NCI-H146 treated with DMSO at 0.1 percent for 48 hours (cell line): ENCODE results near the gene SYTL5.

Experiments
- DNase-seq: peaks from one replicate; lab custom pipeline; 2025; ENCODE audit not compliant: unreplicated experiment; lab: John Stamatoyannopoulos, UW

The SYTL5 gene

DNA sequence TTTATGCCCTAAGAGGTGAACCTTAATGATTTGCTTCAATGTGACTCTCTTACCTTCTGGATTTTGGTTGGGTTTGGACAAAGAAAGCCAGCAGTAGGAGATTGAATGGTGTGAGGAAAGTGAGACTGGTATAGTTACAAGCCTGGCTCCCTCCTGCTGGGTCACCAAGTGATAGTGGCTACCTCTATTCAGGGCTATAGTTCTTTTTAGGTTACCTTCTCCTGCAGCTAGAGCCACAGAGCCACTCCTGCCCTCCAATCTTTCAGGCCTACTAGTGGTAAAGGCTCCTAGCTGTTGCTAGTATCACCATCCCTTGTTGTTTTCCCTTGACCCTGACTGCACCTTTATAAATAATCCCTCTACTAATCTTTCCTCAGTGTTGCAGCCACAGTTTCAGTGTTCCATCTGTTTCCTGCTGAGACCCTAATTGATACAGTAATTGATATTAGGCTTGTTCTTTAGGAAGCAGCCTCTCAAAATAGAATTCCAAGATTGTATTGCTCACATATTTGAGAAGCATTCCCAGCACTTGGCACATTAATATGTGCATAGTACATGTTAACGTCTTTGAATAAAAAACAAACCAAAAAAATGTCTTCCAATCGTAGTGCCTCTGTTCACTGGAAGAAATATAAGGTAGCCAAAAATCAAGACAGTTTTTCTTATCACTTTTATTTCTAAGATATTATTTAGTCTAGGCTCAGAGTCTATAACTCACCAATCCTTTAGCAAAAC, 132.0 kb downstream of the SYTL5 start:
- no peak for DNase-seq

GRCh38 chrX:38138900-38139299, 132.5 kb downstream of the SYTL5 start:
- DNase-seq, result no peak

DNA sequence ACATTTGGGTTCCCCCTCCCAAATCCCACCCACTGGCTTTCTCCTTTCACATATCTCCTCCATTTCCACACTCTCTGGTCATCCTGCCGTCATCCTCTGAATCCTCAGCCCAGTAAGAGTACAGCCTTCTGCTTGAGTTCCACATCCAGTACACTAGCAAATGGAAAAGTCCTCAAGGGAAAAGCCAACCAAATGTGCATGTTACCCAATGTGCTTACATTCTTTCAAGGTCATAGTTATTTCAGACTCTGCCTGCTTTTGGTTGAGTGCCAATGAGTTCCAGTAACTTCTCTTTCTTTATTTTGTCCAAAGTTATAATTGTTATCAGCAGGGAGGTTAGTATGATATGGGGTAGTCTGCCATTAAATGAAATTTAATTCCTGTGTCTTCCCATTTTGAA, 136.3 kb downstream of the SYTL5 start:
- DNase-seq, result no peak

DNA sequence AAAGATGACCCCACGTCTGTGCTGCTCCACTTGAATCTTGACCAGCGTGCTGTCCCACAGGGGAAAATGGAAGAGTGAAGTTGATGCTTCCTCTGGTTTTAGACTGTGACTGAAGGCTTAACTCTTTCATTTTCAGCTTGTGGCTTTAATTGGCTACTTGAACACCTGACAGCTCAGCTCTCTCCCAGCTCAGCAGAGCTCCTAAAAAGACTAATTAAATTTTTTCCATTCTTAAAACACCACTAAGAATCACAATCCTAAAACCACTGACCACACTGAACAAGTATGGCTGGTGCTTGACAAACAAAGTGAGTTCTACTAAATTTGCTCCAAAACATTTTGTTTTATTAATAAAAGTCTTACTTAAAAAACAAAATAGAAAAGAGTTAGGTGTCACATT, 142.7 kb downstream of the SYTL5 start:
- DNase-seq, result no peak

DNA sequence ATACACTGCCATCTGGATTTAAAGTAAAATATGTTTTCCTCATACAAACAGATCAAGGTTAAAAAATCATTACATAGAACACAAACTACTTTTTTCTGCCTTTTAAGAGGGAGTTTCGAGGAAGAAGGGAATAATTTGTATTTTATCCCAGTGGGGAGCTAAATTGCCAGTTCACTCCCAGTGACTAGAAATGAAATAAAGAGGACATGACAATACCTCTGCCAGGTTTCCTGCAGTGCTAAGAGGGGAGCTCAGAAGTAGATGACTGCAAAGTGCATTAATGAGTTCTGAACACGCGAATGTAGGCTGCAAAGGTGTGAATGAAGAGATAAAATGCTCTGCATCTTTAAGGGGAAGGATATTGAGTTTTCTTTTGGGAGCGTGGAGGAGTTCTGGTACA, 144.6 kb downstream of the SYTL5 start:
- DNase-seq, result no peak

GRCh38 chrX:38151441-38151840, 145.1 kb downstream of the SYTL5 start:
- no peak for DNase-seq

DNA sequence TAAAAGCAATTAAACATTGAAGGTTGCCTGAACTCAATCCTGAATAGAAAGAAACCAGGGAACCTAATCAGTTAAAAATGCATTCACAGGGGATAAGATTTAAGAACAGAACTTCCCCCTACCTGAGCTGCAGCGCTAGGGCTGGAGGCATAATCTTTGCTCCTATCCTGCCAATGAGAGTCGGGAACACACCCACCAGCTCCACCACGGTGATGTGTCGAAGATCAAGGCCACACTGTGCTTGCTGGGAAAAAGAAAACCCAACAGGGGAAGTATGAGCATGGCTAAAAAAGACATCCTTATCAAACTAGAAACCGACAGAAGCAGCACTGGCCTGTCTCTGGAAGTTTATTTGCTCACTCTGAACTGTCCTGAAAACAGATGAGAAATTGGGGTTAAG, 148.0 kb downstream of the SYTL5 start:
- DNase-seq, result no peak

DNA sequence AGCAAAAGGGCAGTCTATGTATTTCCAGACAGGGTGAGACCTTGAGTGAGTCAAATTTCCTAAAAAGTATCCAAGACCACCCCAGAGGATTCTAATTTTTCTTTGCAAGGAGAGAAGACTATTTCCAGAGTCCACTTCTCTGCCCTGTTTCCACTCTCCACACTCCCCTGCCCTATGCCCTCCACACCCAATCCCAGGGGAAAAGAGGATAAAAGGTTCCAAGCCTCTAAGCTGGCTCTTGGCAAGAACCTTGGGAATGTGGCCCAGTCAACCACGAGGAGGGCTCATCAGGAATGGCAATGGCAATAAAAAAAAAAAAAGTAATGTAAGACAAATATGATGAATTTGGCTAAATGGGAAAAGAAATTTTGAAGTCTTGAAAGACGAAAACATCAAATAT, 148.5 kb downstream of the SYTL5 start:
- no peak for DNase-seq

DNA sequence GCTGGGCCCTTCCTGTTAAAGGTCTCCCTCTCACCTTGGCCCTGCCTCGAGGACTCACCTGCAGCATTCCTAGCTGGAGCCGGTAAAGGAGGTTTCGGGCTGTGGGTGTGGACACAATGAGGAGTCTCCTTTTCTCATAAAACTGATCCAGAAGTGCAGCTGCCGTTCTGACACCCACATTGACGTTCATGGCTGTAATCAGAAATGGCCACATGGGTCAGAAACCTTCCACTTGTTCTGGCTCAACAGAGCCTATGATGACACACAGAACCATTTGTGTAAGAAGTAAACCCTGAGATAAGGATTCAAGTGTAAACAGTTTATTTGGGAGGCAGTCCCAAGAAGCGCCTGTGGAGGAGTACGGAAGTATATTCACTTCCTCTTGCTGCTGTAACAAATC, 150.5 kb downstream of the SYTL5 start:
- DNase-seq, result no peak

GRCh38 chrX:38163193-38163592, 156.8 kb downstream of the SYTL5 start:
- no peak for DNase-seq

GRCh38 chrX:38165023-38165422, 158.7 kb downstream of the SYTL5 start:
- no peak for DNase-seq

DNA sequence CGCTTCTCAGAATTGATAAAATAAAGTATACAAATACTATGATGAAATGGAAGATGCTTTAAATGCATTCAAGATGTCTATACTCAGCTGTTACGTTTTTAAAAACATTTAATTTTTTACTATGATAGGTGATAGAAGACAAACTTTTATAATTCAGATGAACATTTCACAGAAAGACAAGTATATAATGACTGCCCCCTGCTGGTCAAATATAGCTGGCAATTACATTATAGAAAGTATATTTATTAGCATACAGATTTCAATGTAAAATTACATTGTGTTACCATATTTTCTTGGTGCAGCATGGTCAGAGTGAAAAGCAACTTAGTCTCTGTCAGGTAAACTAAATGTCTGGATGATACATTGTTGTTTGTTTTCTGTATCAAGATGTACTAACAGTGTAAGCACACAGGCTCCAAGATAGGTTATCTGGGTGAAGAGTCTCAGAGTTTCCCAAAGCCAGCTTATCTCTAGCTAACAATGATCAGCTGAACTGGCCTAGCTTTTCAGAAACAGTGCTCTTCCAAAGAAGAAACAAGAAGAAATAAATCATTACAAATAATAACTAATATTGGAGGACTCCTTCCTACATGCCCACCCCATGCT, 160.2 kb downstream of the SYTL5 start:
- no peak for DNase-seq

DNA sequence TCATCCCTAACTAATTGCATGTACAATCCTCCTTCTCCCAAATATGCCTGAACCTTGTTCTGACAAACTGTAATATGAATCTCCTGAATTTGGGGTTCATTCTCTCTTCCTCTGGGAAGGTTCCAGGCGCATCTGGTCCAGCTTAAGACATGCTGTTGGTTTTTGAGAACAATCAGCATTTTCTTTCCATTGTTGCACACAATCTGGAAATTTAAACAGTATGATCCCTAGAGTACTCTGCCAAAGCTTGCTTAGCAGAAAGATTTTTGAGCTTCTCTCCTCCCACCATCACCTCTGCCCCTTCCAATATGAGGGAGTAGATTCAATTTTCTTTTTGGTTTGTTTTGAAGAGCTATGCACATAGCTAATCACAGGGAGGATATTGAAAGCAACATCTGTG, 164.2 kb downstream of the SYTL5 start:
- no peak for DNase-seq

GRCh38 chrX:38172596-38172995, 166.2 kb downstream of the SYTL5 start:
- no peak for DNase-seq

GRCh38 chrX:38175139-38175538, 168.8 kb downstream of the SYTL5 start:
- peak; percentile 1 for DNase-seq

- no peak for DNase-seq
These were observed 172.0 kb downstream of the SYTL5 start for GRCh38 chrX:38178396-38178795.
